GM12892 (cell line): ENCODE measurements around the gene THAP4.

ENCODE experiments used
- POLR2A ChIP-seq: IDR thresholded peaks from 2 replicates; pipeline ENCODE4 v1.6.1; 2011; ENCODE audit warnings: low read depth, low read length, control low read depth
- POLR2AphosphoS5 ChIP-seq: IDR thresholded peaks from 2 replicates; pipeline ENCODE4 v1.6.1; 2011; ENCODE audit warnings: low read depth, low read length, control low read depth
- TAF1 ChIP-seq: IDR thresholded peaks from 2 replicates; pipeline ENCODE4 v1.6.1; 2011; ENCODE audit warnings: low read depth, mild to moderate bottlenecking, control low read depth, low read length, borderline replicate concordance

- TF ChIP-seq POLR2AphosphoS5 (no peak), POLR2A (no peak), TAF1 (no peak)
These were observed 96.0 kb downstream of the THAP4 start for GRCh38 chr2:241540771-241541561.
